Myometrial cell (primary cell): ENCODE measurements around the gene PNMA3. TPM values are rescaled to one million over a fixed set of nuclear protein-coding genes. Genes with fewer than 3 reads are reported as not detected.

Source experiments
- total RNA-seq: library from RNA; depleted of rRNA; stranded (reverse); fragments of >200 nt; gene quantifications from 2 replicates; pipeline ENCODE4 v1.2.3, GENCODE V29; 2015

Gene PNMA3
- total RNA-seq: not detected in 2 replicates

GRCh38 chrX:153055871-153056749 lies at the start of gene PNMA3:
PNMA3 (plus strand) TSS chrX:153056470; CDS start chrX:153057056, 586 bp downstream.

DNA sequence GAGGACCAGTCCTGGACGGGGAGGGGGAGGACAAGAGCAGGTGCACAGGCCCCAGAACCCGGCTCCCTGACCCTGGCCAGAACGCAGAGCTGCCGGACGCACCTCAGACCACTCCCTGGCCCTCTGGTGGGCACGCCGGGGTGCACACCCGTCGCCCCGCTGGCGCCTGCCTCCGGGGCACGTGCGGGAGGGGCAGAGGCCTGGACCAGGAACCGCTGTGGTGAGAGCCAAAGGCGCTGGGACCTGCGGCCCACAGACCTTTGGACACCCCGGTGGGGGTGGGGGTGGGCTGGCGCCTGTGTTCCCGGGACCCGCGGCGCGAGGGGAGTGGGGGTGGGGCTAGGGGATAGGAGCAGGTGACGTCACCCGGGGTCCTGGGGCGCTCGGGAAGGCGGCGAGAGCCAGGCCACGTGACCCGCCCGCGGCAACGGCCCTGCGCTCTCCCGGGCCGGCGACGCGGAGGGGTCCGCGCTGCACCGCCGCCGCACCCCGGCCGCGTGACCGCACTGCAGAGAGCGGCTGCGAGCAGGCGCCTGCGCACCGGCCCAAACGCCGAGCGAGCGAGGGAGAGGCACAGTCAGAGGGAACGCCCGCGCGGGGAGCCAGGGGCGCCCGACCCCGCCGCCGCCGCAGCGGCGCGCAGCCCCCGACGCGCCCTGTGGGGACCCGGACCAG lies 15.8 kb downstream of the PNMA3 start, which contains the start of gene PNMA6A:
PNMA6A (plus strand) TSS at position 546 of the 675 bp plus-strand sequence. CDS start 609 bp downstream, outside the sequence.

Other genes starting within 250 kb of the PNMA3 start
- gene CETN2, start 225.7 kb upstream of the PNMA3 start, total RNA-seq: 60.0 and 68.2 TPM in 2 replicates
- gene NSDHL, start 225.4 kb upstream of the PNMA3 start, total RNA-seq: 58.7 and 72.1 TPM in 2 replicates
- 2.5 and 3.2 TPM in 2 replicates for gene ZNF185, start 158.4 kb upstream of the PNMA3 start, total RNA-seq
- not detected in 2 replicates for gene PNMA5, start 62.4 kb upstream of the PNMA3 start, total RNA-seq
- gene PNMA6A, start 16.0 kb downstream of the PNMA3 start, total RNA-seq: 2.3 TPM in 2 replicates
- gene MAGEA1, start 122.8 kb downstream of the PNMA3 start, total RNA-seq: not detected in 2 replicates